Muscle layer of colon (tissue), 2 donors: ENCODE measurements around the gene NAALADL1.

ENCODE experiments used
- H3K27ac ChIP-seq: one replicate; pipeline ENCODE4 v1.7.0; 2013; ENCODE audit warnings: low read depth, mild to moderate bottlenecking, low read length, moderate library complexity
- H3K27me3 ChIP-seq, 2 donors: one replicate each; pipeline ENCODE4 v1.7.0; 2013; ENCODE audit warnings: low read length in 2 of 2, mild to moderate bottlenecking in 2 of 2; ENCODE audit not compliant: insufficient read depth in 2 of 2, control insufficient read depth in 1 of 2
- H3K36me3 ChIP-seq: one replicate; pipeline ENCODE4 v1.7.0; 2013; ENCODE audit warnings: mild to moderate bottlenecking, low read length; ENCODE audit not compliant: insufficient read depth
- H3K4me1 ChIP-seq: one replicate; pipeline ENCODE4 v1.7.0; 2013; ENCODE audit warnings: mild to moderate bottlenecking, low read length; ENCODE audit not compliant: insufficient read depth
- H3K4me3 ChIP-seq, 2 donors: one replicate each; pipeline ENCODE4 v1.7.0; 2013; ENCODE audit warnings: low read length in 2 of 2, low read depth in 1 of 2, mild to moderate bottlenecking in 1 of 2, moderate library complexity in 1 of 2
- H3K9ac ChIP-seq: one replicate; pipeline ENCODE4 v1.7.0; 2013; ENCODE audit warnings: low read length
- H3K9me3 ChIP-seq: one replicate; pipeline ENCODE4 v1.7.0; 2013; ENCODE audit warnings: mild to moderate bottlenecking, low read length
- donor health status: abdominal sarcoma.
- donor health status: Adenocarcinoma of cecum.

NAALADL1 gene

GRCh38 chr11:65058419-65059054 lies at the start of gene NAALADL1:
Gene NAALADL1, minus strand, starts transcription at chr11:65058553. Its CDS starts 32 bp downstream, at chr11:65058521.
- no peak within 1 kb of the TSS for H3K4me3 ChIP-seq
- H3K27me3 ChIP-seq = no peaks in the 10 kb centered on the region
- no peak within 1 kb of the TSS for H3K9ac ChIP-seq
- no peaks in the 10 kb centered on the region for H3K4me1 ChIP-seq
- no peak within 1 kb of the TSS for H3K27ac ChIP-seq
- no peaks in the 10 kb centered on the region for H3K9me3 ChIP-seq
- H3K36me3 ChIP-seq = no peaks in the 10 kb centered on the region

- no peak overlapping the region for H3K27ac ChIP-seq
- H3K27me3 ChIP-seq = peaks cover 0 to under 1% of the 10 kb centered on the region in 2 donors
- no peak overlapping the region for H3K9ac ChIP-seq
- H3K9me3 ChIP-seq = no peaks in the 10 kb centered on the region
- H3K36me3 ChIP-seq = peaks cover 24% of the 10 kb centered on the region
- H3K4me3 ChIP-seq = no peak overlapping the region
- H3K4me1 ChIP-seq = peaks cover 22% of the 10 kb centered on the region
Observed at GRCh38 chr11:65107751-65108468, 49.6 kb upstream of the NAALADL1 start.

GRCh38 chr11:65107078-65107477 lies 48.7 kb upstream of the NAALADL1 start:
- Histone ChIP-seq H3K4me1 (peaks cover 19% of the 10 kb centered on the region), H3K27me3 (no peaks in the 10 kb centered on the region), H3K27ac (no peak overlapping the region), H3K36me3 (peaks cover 24% of the 10 kb centered on the region), H3K9me3 (no peaks in the 10 kb centered on the region), H3K4me3 (no peak overlapping the region), H3K9ac (no peak overlapping the region)

GRCh38 chr11:65104628-65105027 lies 46.3 kb upstream of the NAALADL1 start:
- Histone ChIP-seq H3K9ac (no peak overlapping the region), H3K36me3 (peaks cover 24% of the 10 kb centered on the region), H3K9me3 (no peaks in the 10 kb centered on the region), H3K4me1 (no peaks in the 10 kb centered on the region), H3K27me3 (no peaks in the 10 kb centered on the region), H3K4me3 (no peak overlapping the region), H3K27ac (no peak overlapping the region)

- Histone ChIP-seq H3K9ac (no peak overlapping the region), H3K4me3 (no peak overlapping the region), H3K27ac (no peak overlapping the region), H3K27me3 (no peaks in the 10 kb centered on the region), H3K9me3 (no peaks in the 10 kb centered on the region), H3K4me1 (no peaks in the 10 kb centered on the region), H3K36me3 (peaks cover 22% of the 10 kb centered on the region)
Observed at GRCh38 chr11:65103476-65103875, 45.1 kb upstream of the NAALADL1 start.

- Histone ChIP-seq H3K9me3 (no peaks in the 10 kb centered on the region), H3K27me3 (no peaks in the 10 kb centered on the region), H3K9ac (no peak overlapping the region), H3K36me3 (peaks cover 27% of the 10 kb centered on the region), H3K4me1 (peaks cover under 1% of the 10 kb centered on the region), H3K4me3 (no peak overlapping the region), H3K27ac (no peak overlapping the region)
Observed at GRCh38 chr11:65102142-65103095, 44.1 kb upstream of the NAALADL1 start.

GRCh38 chr11:65100674-65101350 lies 42.5 kb upstream of the NAALADL1 start:
- no peaks in the 10 kb centered on the region for H3K9me3 ChIP-seq
- peaks cover 24% of the 10 kb centered on the region for H3K36me3 ChIP-seq
- H3K27ac ChIP-seq = no peak overlapping the region
- no peak overlapping the region for H3K9ac ChIP-seq
- no peaks in the 10 kb centered on the region for H3K27me3 ChIP-seq
- H3K4me1 ChIP-seq = peaks cover 8% of the 10 kb centered on the region
- no peak overlapping the region for H3K4me3 ChIP-seq

GRCh38 chr11:65096926-65097325 lies 38.6 kb upstream of the NAALADL1 start:
- Histone ChIP-seq H3K36me3 (peaks cover 13% of the 10 kb centered on the region), H3K4me3 (peak overlapping the region; percentile 77 to 85), H3K9me3 (no peaks in the 10 kb centered on the region), H3K27ac (peak overlapping the region; percentile 86), H3K4me1 (peaks cover 12% of the 10 kb centered on the region), H3K27me3 (no peaks in the 10 kb centered on the region), H3K9ac (no peak overlapping the region)

- Histone ChIP-seq H3K4me1 (peaks cover 12% of the 10 kb centered on the region), H3K27ac (peak within 1 kb of the TSS; percentile 86)
Observed at GRCh38 chr11:65095974-65096806, 37.8 kb upstream of the NAALADL1 start, which contains the start of gene VPS51. Gene VPS51, plus strand, starts transcription at chr11:65096214. Its CDS starts 37 bp downstream, at chr11:65096251.

GRCh38 chr11:65095427-65095826 lies 37.1 kb upstream of the NAALADL1 start:
- Histone ChIP-seq H3K27ac (peak overlapping the region; percentile 41), H3K4me1 (peaks cover 12% of the 10 kb centered on the region), H3K36me3 (peaks cover 13% of the 10 kb centered on the region), H3K9ac (no peak overlapping the region), H3K27me3 (no peaks in the 10 kb centered on the region), H3K9me3 (no peaks in the 10 kb centered on the region), H3K4me3 (peak overlapping the region in 1 of 2 donors; percentile 85)

More at GRCh38 chr11:65095974-65096806, 37.8 kb upstream of the NAALADL1 start, which contains the start of gene VPS51:
- no peaks in the 10 kb centered on the region for H3K27me3 ChIP-seq
- H3K9ac ChIP-seq = peak within 1 kb of the TSS; percentile 53
- peaks cover 13% of the 10 kb centered on the region for H3K36me3 ChIP-seq
- H3K9me3 ChIP-seq = no peaks in the 10 kb centered on the region
- H3K4me3 ChIP-seq = peak within 1 kb of the TSS; percentile 77 to 85
